DOHH2 (cell line): ENCODE measurements around the gene PRPH.
"Not testable (repeated sequence)": the region's sequence is repeated elsewhere in the genome, so short reads cannot be mapped to it uniquely, and the experiment has no call there.

ENCODE experiments used
- H3F3A ChIP-seq: fragments of 200-600 bp; sonication (generic), shearing (Covaris generic); 2 replicates; pipeline ENCODE4 v1.6.0; 2016; ENCODE audit warnings: antibody characterized with exemption, mild to moderate bottlenecking; ENCODE audit not compliant: control insufficient read depth, insufficient read depth
- H3K27ac ChIP-seq: fragments of 200-600 bp; sonication (generic); 2 replicates; pipeline ENCODE4 v1.5.1; 2014; ENCODE audit warnings: low read depth, mild to moderate bottlenecking, low read length, moderate library complexity
- H3K27me3 ChIP-seq: fragments of 200-600 bp; sonication (generic); 2 replicates; pipeline ENCODE4 v1.6.1; 2014; ENCODE audit warnings: mild to moderate bottlenecking, low read length, mixed read lengths; ENCODE audit not compliant: control insufficient read depth
- H3K36me3 ChIP-seq: fragments of 200-600 bp; sonication (generic); 2 replicates; pipeline ENCODE4 v1.6.1; 2014; ENCODE audit warnings: mild to moderate bottlenecking, low read length, moderate library complexity, mixed read lengths; ENCODE audit not compliant: control insufficient read depth
- H3K4me1 ChIP-seq: fragments of 200-600 bp; sonication (generic); 2 replicates; pipeline ENCODE4 v1.6.1; 2014; ENCODE audit warnings: mild to moderate bottlenecking, low read length, mixed read lengths; ENCODE audit not compliant: control insufficient read depth
- H3K4me2 ChIP-seq: fragments of 200-600 bp; sonication (generic); 2 replicates; pipeline ENCODE4 v1.6.0; 2014; ENCODE audit warnings: mild to moderate bottlenecking, low read length, moderate library complexity
- H3K4me3 ChIP-seq: fragments of 200-600 bp; sonication (generic); 2 replicates; pipeline ENCODE4 v1.5.1; 2014; ENCODE audit warnings: mild to moderate bottlenecking, low read length, mixed read lengths
- H3K79me2 ChIP-seq: fragments of 200-600 bp; sonication (generic); 2 replicates; pipeline ENCODE4 v1.6.1; 2014; ENCODE audit warnings: mild to moderate bottlenecking, low read length, mixed read lengths; ENCODE audit not compliant: control insufficient read depth
- H3K9me2 ChIP-seq: fragments of 200-600 bp; sonication (generic); replicated peaks from 2 replicates; pipeline ENCODE4 v1.6.1; 2014; ENCODE audit warnings: mild to moderate bottlenecking, low read length, mixed read lengths; ENCODE audit not compliant: control insufficient read depth
- H3K9me3 ChIP-seq: fragments of 200-600 bp; sonication (generic); 2 replicates; pipeline ENCODE4 v1.6.1; 2014; ENCODE audit warnings: antibody characterized with exemption, low read length, mixed read lengths; ENCODE audit not compliant: control insufficient read depth, insufficient read depth
- H4K20me1 ChIP-seq: fragments of 200-600 bp; sonication (generic); 2 replicates; pipeline ENCODE4 v1.6.0; 2014; ENCODE audit warnings: low read depth, mild to moderate bottlenecking, antibody characterized with exemption, low read length, moderate library complexity; ENCODE audit not compliant: control insufficient read depth, insufficient read depth
- CTCF ChIP-seq: fragments of 200-600 bp; sonication (generic); IDR thresholded peaks from one replicate; pipeline ENCODE4 v1.5.1; 2014; ENCODE audit warnings: antibody characterized with exemption, mild to moderate bottlenecking, low read depth, low read length; ENCODE audit not compliant: poor library complexity, severe bottlenecking
- EZH2phosphoT487 ChIP-seq: fragments of 200-600 bp; sonication (generic); IDR thresholded peaks from 2 replicates; pipeline ENCODE4 v1.6.1; 2017; ENCODE audit warnings: borderline replicate concordance, mild to moderate bottlenecking, antibody characterized with exemption, low read length, moderate library complexity, mixed read lengths

PRPH gene

GRCh38 chr12:49277466-49277865 is 17.5 kb upstream of the PRPH start:
- H4K20me1 ChIP-seq = 0 out of 2 replicates have a peak, but pooled peaks cover 6% of the 10 kb centered on the region
- no peaks in the 10 kb centered on the region for H3K9me2 ChIP-seq
- no peaks in the 10 kb centered on the region for H3K79me2 ChIP-seq
- H3K9me3 ChIP-seq = no peaks in the 10 kb centered on the region
- no peak overlapping the region for H3K4me2 ChIP-seq
- H3K36me3 ChIP-seq = peaks cover 15% of the 10 kb centered on the region
- H3K4me1 ChIP-seq = no peaks in the 10 kb centered on the region
- TF ChIP-seq EZH2phosphoT487 (no peak), CTCF (no peak)
- peaks cover 32% of the 10 kb centered on the region for H3F3A ChIP-seq
- no peak overlapping the region for H3K4me3 ChIP-seq
- H3K27ac ChIP-seq = no peak overlapping the region
- no peaks in the 10 kb centered on the region for H3K27me3 ChIP-seq

GRCh38 chr12:49279706-49280159 is 15.2 kb upstream of the PRPH start:
- Histone ChIP-seq H3K36me3 (no peaks in the 10 kb centered on the region), H3K9me2 (no peaks in the 10 kb centered on the region), H3K27ac (no peak overlapping the region), H3F3A (peaks cover 14% of the 10 kb centered on the region), H3K4me1 (no peaks in the 10 kb centered on the region), H3K79me2 (no peaks in the 10 kb centered on the region), H3K9me3 (no peaks in the 10 kb centered on the region), H3K27me3 (peaks cover 6% of the 10 kb centered on the region), H3K4me3 (no peak overlapping the region), H3K4me2 (no peak overlapping the region), H4K20me1 (0 out of 2 replicates have a peak, but pooled peaks cover 1% of the 10 kb centered on the region)
- TF ChIP-seq EZH2phosphoT487 = no peak
- no peak for TF ChIP-seq CTCF

- H3K27ac ChIP-seq, H3K9me3 ChIP-seq, H3K27me3 ChIP-seq, H3K4me1 ChIP-seq, H3K9me2 ChIP-seq, H3K36me3 ChIP-seq, H3K4me3 ChIP-seq, H3F3A ChIP-seq, H3K4me2 ChIP-seq, H4K20me1 ChIP-seq, H3K79me2 ChIP-seq: not testable (repeated sequence)
These were observed 14.4 kb upstream of the PRPH start for GRCh38 chr12:49280545-49280944.

- Histone ChIP-seq H4K20me1 (no peaks in the 10 kb centered on the region), H3K4me3 (no peak overlapping the region), H3K27me3 (peaks cover 14% of the 10 kb centered on the region), H3K9me3 (no peaks in the 10 kb centered on the region), H3F3A (no peaks in the 10 kb centered on the region), H3K36me3 (no peaks in the 10 kb centered on the region), H3K79me2 (no peaks in the 10 kb centered on the region), H3K4me1 (no peaks in the 10 kb centered on the region), H3K27ac (no peak overlapping the region), H3K9me2 (no peaks in the 10 kb centered on the region), H3K4me2 (no peak overlapping the region)
- TF ChIP-seq CTCF (no peak), EZH2phosphoT487 (no peak)
These were observed 12.6 kb upstream of the PRPH start for GRCh38 chr12:49282302-49282701.

GRCh38 chr12:49282740-49283375 is 12.1 kb upstream of the PRPH start:
- H4K20me1 ChIP-seq, H3K4me3 ChIP-seq, H3K4me2 ChIP-seq, H3F3A ChIP-seq, H3K27ac ChIP-seq, H3K9me3 ChIP-seq, H3K36me3 ChIP-seq, H3K79me2 ChIP-seq, H3K4me1 ChIP-seq, H3K9me2 ChIP-seq: not testable (repeated sequence)
- peaks cover 20% of the 10 kb centered on the region for H3K27me3 ChIP-seq
